Fibroblast of lung (primary cell): Measurements from ENCODE around the gene AMBP. TPM values are rescaled to one million over a fixed set of nuclear protein-coding genes. Genes with fewer than 3 reads are reported as not detected.

ENCODE experiments used
- DNase-seq, 2 donors: peaks; one replicate each; pipeline versions ENCODE4 v3.0.0 to v3.0.0-alpha.2; 2010; ENCODE audit warnings: low read depth in 2 of 2
- H2AFZ ChIP-seq: 2 replicates; pipeline ENCODE4 v1.5.1; 2012; ENCODE audit warnings: low read length, control low read depth, inconsistent platforms
- H3K27ac ChIP-seq: 2 replicates; pipeline ENCODE4 v1.5.1; 2011; ENCODE audit warnings: low read length, control low read depth; ENCODE audit not compliant: insufficient read depth
- H3K27me3 ChIP-seq: 2 replicates; pipeline ENCODE4 v1.5.1; 2011; ENCODE audit warnings: mild to moderate bottlenecking, low read length; ENCODE audit not compliant: control insufficient read depth, insufficient read depth
- H3K36me3 ChIP-seq: 2 replicates; pipeline ENCODE4 v1.5.1; 2011; ENCODE audit warnings: low read length; ENCODE audit not compliant: control insufficient read depth, insufficient read depth
- H3K4me1 ChIP-seq: 2 replicates; pipeline ENCODE4 v1.5.1; 2011; ENCODE audit warnings: low read length; ENCODE audit not compliant: control insufficient read depth, insufficient read depth; ENCODE audit errors: extremely low read depth
- H3K4me2 ChIP-seq: 2 replicates; pipeline ENCODE4 v1.5.1; 2011; ENCODE audit warnings: low read length, control low read depth; ENCODE audit not compliant: insufficient read depth; ENCODE audit errors: extremely low read depth
- H3K4me3 ChIP-seq, 4 experiments: fragments of 200-600 bp in 1 of 4; sonication (generic) in 1 of 4; replicated peaks in 1 of 4; 2 replicates each; pipeline ENCODE4 v1.5.1; 2011 to 2016; ENCODE audit warnings: low read length in 4 of 4, low read depth in 3 of 4, mild to moderate bottlenecking in 3 of 4, control low read depth in 2 of 4, inconsistent platforms in 1 of 4, mixed read lengths in 1 of 4; ENCODE audit not compliant: insufficient read depth in 1 of 4; ENCODE audit errors: control extremely low read depth in 1 of 4
- H3K79me2 ChIP-seq: 2 replicates; pipeline ENCODE4 v1.5.1; 2012; ENCODE audit warnings: mild to moderate bottlenecking, low read length, inconsistent platforms; ENCODE audit not compliant: control insufficient read depth, insufficient read depth
- H3K9ac ChIP-seq: 2 replicates; pipeline ENCODE4 v1.5.1; 2011; ENCODE audit warnings: mild to moderate bottlenecking, low read length, control low read depth; ENCODE audit not compliant: insufficient read depth
- H3K9me3 ChIP-seq: 2 replicates; pipeline ENCODE4 v1.5.1; 2012; ENCODE audit warnings: low read depth, low read length; ENCODE audit not compliant: control insufficient read depth, insufficient read depth
- H4K20me1 ChIP-seq: 2 replicates; pipeline ENCODE4 v1.5.1; 2011; ENCODE audit warnings: low read length; ENCODE audit not compliant: control insufficient read depth, insufficient read depth; ENCODE audit errors: extremely low read depth
- CTCF ChIP-seq, 2 donors: IDR thresholded peaks in 1 of 2; conservative IDR thresholded peaks in 1 of 2; 1 replicate in 1 of 2; 2 replicates in 1 of 2; pipeline ENCODE4 v1.5.1; 2011 to 2012; ENCODE audit warnings: low read length in 2 of 2, control low read depth in 1 of 2, inconsistent platforms in 1 of 2, low read depth in 1 of 2, mild to moderate bottlenecking in 1 of 2
- EZH2 ChIP-seq: IDR thresholded peaks from 2 replicates; pipeline ENCODE4 v1.5.1; 2012; ENCODE audit warnings: low read length, control low read depth, mild to moderate bottlenecking; ENCODE audit errors: missing control alignments
- polyA plus RNA-seq, 2 donors: library from polyadenylated mRNA; depleted of rRNA in 1 of 2; stranded (reverse) in 1 of 2; unstranded in 1 of 2; fragments of >200 nt; gene quantifications; 2 replicates each; pipeline ENCODE4 v1.2.1, GENCODE V29; 2011 to 2012; ENCODE audit warnings: missing spikeins in 1 of 2
- total RNA-seq: library from RNA; depleted of rRNA; stranded (reverse); fragments of >200 nt; gene quantifications from 2 replicates; pipeline ENCODE4 v1.2.1, GENCODE V29; 2014

AMBP gene
- total and polyA plus RNA-seq, 2 donors (not counting 1 experiment from before 2014, with no cell fraction given), result 0.07 to 0.17 TPM

GRCh38 chr9:114031037-114031630, 47.0 kb downstream of the AMBP start:
- Histone ChIP-seq H3K9ac (no peak overlapping the region), H3K9me3 (no peaks in the 10 kb centered on the region), H4K20me1 (no peaks in the 10 kb centered on the region), H3K4me2 (no peak overlapping the region), H3K4me1 (no peaks in the 10 kb centered on the region), H3K79me2 (no peaks in the 10 kb centered on the region), H3K27me3 (no peaks in the 10 kb centered on the region), H3K27ac (no peak overlapping the region), H3K4me3 (no peak overlapping the region), H2AFZ (no peak overlapping the region), H3K36me3 (peaks cover 12% of the 10 kb centered on the region)
- no peak for DNase-seq
- TF ChIP-seq CTCF (conservative IDR thresholded peaks at IDR 0.05 in 1 of 2, IDR thresholded peaks at IDR 0.05 in 1 of 2; ENCODE audit: low read depth in 1 of 2, low read length in 2 of 2) (no peak), EZH2 (no peak)

- Histone ChIP-seq H3K4me1 (no peaks in the 10 kb centered on the region), H3K79me2 (no peaks in the 10 kb centered on the region), H2AFZ (no peak overlapping the region), H3K27me3 (no peaks in the 10 kb centered on the region), H3K9me3 (no peaks in the 10 kb centered on the region), H3K36me3 (peaks cover 11% of the 10 kb centered on the region), H3K9ac (no peak overlapping the region), H3K27ac (no peak overlapping the region), H4K20me1 (no peaks in the 10 kb centered on the region), H3K4me2 (no peak overlapping the region), H3K4me3 (no peak overlapping the region)
- no peak for DNase-seq
- no peak for TF ChIP-seq EZH2
- TF ChIP-seq CTCF (conservative IDR thresholded peaks at IDR 0.05 in 1 of 2, IDR thresholded peaks at IDR 0.05 in 1 of 2; ENCODE audit: low read depth in 1 of 2, low read length in 2 of 2), result no peak
These were observed 47.7 kb downstream of the AMBP start for GRCh38 chr9:114030364-114030763.

DNA sequence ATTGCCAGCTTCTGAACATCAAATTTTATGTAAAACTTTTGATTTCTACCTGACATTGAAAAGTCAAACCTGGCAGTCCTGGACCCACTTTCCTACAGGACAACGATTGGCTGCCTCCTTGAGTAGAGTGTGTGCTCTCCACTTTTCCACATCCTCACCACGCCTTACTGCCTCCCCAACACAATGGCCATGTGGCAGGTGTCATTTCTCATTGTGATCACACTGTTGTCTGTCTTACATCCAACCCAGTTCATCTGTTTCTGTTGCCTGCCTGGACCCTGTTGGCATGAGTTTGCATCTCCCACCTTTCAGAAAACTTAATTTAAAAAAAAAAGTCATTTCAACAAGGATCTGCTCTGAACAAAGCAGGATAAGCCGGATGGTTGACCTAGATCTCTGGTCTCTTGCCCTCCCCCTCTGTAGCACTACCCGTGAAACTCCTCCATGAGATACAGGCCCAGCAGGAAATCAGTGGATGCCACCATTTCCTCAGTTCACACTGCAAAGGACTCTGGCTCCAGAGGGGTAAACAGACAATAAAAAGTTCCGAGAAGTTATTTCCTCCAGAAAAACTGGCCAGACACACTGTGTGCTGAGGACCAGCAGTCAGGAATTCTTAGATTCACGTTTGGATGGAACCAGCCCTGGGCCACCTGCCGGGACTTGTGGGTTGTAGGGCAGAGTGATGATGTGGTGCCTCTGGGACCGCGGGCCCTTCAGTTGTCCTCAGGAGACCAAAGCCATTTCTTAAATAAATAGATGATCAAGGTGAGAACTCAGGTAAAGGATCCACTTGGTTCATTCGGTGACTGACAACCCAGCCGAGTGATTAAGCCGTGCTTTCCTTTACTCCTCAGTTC, 48.6 kb downstream of the AMBP start:
- Histone ChIP-seq H3K27ac (no peak overlapping the region), H3K79me2 (no peaks in the 10 kb centered on the region), H3K9me3 (no peaks in the 10 kb centered on the region), H3K27me3 (no peaks in the 10 kb centered on the region), H3K9ac (no peak overlapping the region), H3K4me2 (no peak overlapping the region), H4K20me1 (no peaks in the 10 kb centered on the region), H3K4me1 (no peaks in the 10 kb centered on the region), H2AFZ (no peak overlapping the region), H3K36me3 (peaks cover 11% of the 10 kb centered on the region), H3K4me3 (no peak overlapping the region)
- no peak for DNase-seq
- TF ChIP-seq CTCF (conservative IDR thresholded peaks at IDR 0.05 in 1 of 2, IDR thresholded peaks at IDR 0.05 in 1 of 2; ENCODE audit: low read depth in 1 of 2, low read length in 2 of 2) (no peak), EZH2 (no peak)
